Mesenchymal stem cell (in vitro differentiated cells and primary cell): ENCODE data around the gene MRTO4.

Source experiments
- DNase-seq: peaks from one replicate; pipeline ENCODE4 v3.0.0-alpha.2; 2013
- H2AFZ ChIP-seq: one replicate; pipeline ENCODE4 v1.6.1; 2013; ENCODE audit warnings: low read depth, mild to moderate bottlenecking, control low read depth, inconsistent platforms, low read length, moderate library complexity
- H2AK5ac ChIP-seq: 2 replicates; pipeline ENCODE4 v1.6.1; 2013; ENCODE audit warnings: low read length, moderate library complexity, mild to moderate bottlenecking, inconsistent platforms; ENCODE audit not compliant: severe bottlenecking
- H2BK120ac ChIP-seq: one replicate; pipeline ENCODE4 v1.6.1; 2013; ENCODE audit warnings: low read depth, mild to moderate bottlenecking, inconsistent platforms, low read length, moderate library complexity
- H2BK12ac ChIP-seq, 2 experiments: one replicate each; pipeline ENCODE4 v1.6.1; 2013; ENCODE audit warnings: inconsistent platforms in 2 of 2, low read length in 2 of 2, mild to moderate bottlenecking in 2 of 2, moderate library complexity in 2 of 2, control low read depth in 1 of 2
- H2BK15ac ChIP-seq: one replicate; pipeline ENCODE4 v1.6.1; 2013; ENCODE audit warnings: mild to moderate bottlenecking, low read depth, inconsistent platforms; ENCODE audit not compliant: poor library complexity, severe bottlenecking
- H2BK5ac ChIP-seq: 2 replicates; pipeline ENCODE4 v1.6.1; 2013; ENCODE audit warnings: low read depth, mild to moderate bottlenecking, low read length, control low read depth, inconsistent platforms; ENCODE audit not compliant: poor library complexity, severe bottlenecking
- H3K14ac ChIP-seq, 2 experiments: one replicate each; pipeline ENCODE4 v1.6.1; 2013; ENCODE audit warnings: inconsistent platforms in 2 of 2, low read length in 2 of 2, control low read depth in 1 of 2, mild to moderate bottlenecking in 1 of 2, moderate library complexity in 1 of 2
- H3K18ac ChIP-seq, 2 experiments: one replicate each; pipeline ENCODE4 v1.6.1; 2013; ENCODE audit warnings: inconsistent platforms in 2 of 2, low read length in 2 of 2, control low read depth in 1 of 2, low read depth in 1 of 2, mild to moderate bottlenecking in 1 of 2
- H3K23ac ChIP-seq, 2 experiments: one replicate each; pipeline ENCODE4 v1.6.1; 2013; ENCODE audit warnings: inconsistent platforms in 2 of 2, low read length in 2 of 2, mild to moderate bottlenecking in 2 of 2, moderate library complexity in 2 of 2, control low read depth in 1 of 2
- H3K27ac ChIP-seq: 2 replicates; pipeline ENCODE4 v1.5.1; 2013; ENCODE audit warnings: mild to moderate bottlenecking, moderate library complexity, low read length, control low read depth, inconsistent platforms; ENCODE audit not compliant: poor library complexity, severe bottlenecking
- H3K27me3 ChIP-seq, 2 experiments: 2 replicates each; pipeline versions ENCODE4 v1.6.1 to v1.7.0; 2013; ENCODE audit warnings: low read length in 2 of 2, mild to moderate bottlenecking in 2 of 2, moderate library complexity in 2 of 2, control low read depth in 1 of 2, inconsistent platforms in 1 of 2; ENCODE audit not compliant: control insufficient read depth in 1 of 2, insufficient read depth in 1 of 2
- H3K36me3 ChIP-seq, 2 experiments: 2 replicates each; pipeline versions ENCODE4 v1.6.1 to v1.7.0; 2013; ENCODE audit warnings: low read length in 2 of 2, control low read depth in 1 of 2, inconsistent platforms in 1 of 2, low read depth in 1 of 2, mild to moderate bottlenecking in 1 of 2; ENCODE audit not compliant: insufficient read depth in 2 of 2, control insufficient read depth in 1 of 2
- H3K4ac ChIP-seq, 2 experiments: one replicate each; pipeline ENCODE4 v1.6.1; 2013; ENCODE audit warnings: inconsistent platforms in 2 of 2, low read length in 2 of 2, mild to moderate bottlenecking in 2 of 2, moderate library complexity in 2 of 2, control low read depth in 1 of 2, low read depth in 1 of 2
- H3K4me1 ChIP-seq: 2 replicates; pipeline ENCODE4 v1.6.1; 2013; ENCODE audit warnings: low read depth, low read length, control low read depth; ENCODE audit not compliant: control insufficient read depth, insufficient read depth
- H3K4me2 ChIP-seq: 2 replicates; pipeline ENCODE4 v1.6.1; 2013; ENCODE audit warnings: low read length, mild to moderate bottlenecking, inconsistent platforms; ENCODE audit not compliant: poor library complexity, severe bottlenecking
- H3K4me3 ChIP-seq, 2 experiments: 2 replicates each; pipeline versions ENCODE4 v1.5.1 to v1.7.0; 2013; ENCODE audit warnings: low read length in 2 of 2, mild to moderate bottlenecking in 2 of 2, control low read depth in 1 of 2, low read depth in 1 of 2; ENCODE audit not compliant: insufficient read depth in 1 of 2
- H3K79me1 ChIP-seq: replicated peaks from 2 replicates; pipeline ENCODE4 v1.6.1; 2013; ENCODE audit warnings: mild to moderate bottlenecking, control low read depth, low read length, inconsistent platforms; ENCODE audit not compliant: poor library complexity, severe bottlenecking
- H3K9ac ChIP-seq: 2 replicates; pipeline ENCODE4 v1.7.0; 2013; ENCODE audit warnings: mild to moderate bottlenecking, low read length, moderate library complexity
- H3K9me3 ChIP-seq: 2 replicates; pipeline ENCODE4 v1.7.0; 2013; ENCODE audit warnings: mild to moderate bottlenecking, low read length; ENCODE audit not compliant: control insufficient read depth
- H4K8ac ChIP-seq: one replicate; pipeline ENCODE4 v1.6.1; 2013; ENCODE audit warnings: inconsistent platforms, mild to moderate bottlenecking, low read length, moderate library complexity
- H4K91ac ChIP-seq: one replicate; pipeline ENCODE4 v1.6.1; 2013; ENCODE audit warnings: mild to moderate bottlenecking, low read length, inconsistent platforms
- WGBS: methylation state at CpG from one replicate; pipeline ENCODE4 v1.1.7; 2013; ENCODE audit warnings: mixed read lengths; 5-methylcytosine and 5-hydroxymethylcytosine counted together

The MRTO4 gene

GRCh38 chr1:19257178-19257914 is 5.7 kb downstream of the MRTO4 start:
- no peak overlapping the region for H2BK12ac ChIP-seq
- H3K4me1 ChIP-seq: peaks cover 21% of the 10 kb centered on the region
- no peak overlapping the region for H3K4me3 ChIP-seq
- no peak for DNase-seq
- no peak overlapping the region for H2AK5ac ChIP-seq
- no peak overlapping the region for H2BK120ac ChIP-seq
- H3K9ac ChIP-seq: peak overlapping the region; percentile 14
- H3K4me2 ChIP-seq: no peak overlapping the region
- H3K23ac ChIP-seq: no peak overlapping the region
- WGBS: 86% methylated on average over 15 of the region's 15 CpGs
- peaks cover 28% of the 10 kb centered on the region for H3K79me1 ChIP-seq
- H2BK15ac ChIP-seq: no peak overlapping the region
- H3K27me3 ChIP-seq: no peaks in the 10 kb centered on the region
- peaks cover 54 to 58% of the 10 kb centered on the region in 2 experiments for H3K36me3 ChIP-seq
- H3K4ac ChIP-seq: no peak overlapping the region
- H2BK5ac ChIP-seq: no peak overlapping the region
- H3K9me3 ChIP-seq: no peaks in the 10 kb centered on the region
- H4K91ac ChIP-seq: no peak overlapping the region
- H2AFZ ChIP-seq: no peak overlapping the region
- no peak overlapping the region for H3K18ac ChIP-seq
- H3K27ac ChIP-seq: no peak overlapping the region
- H4K8ac ChIP-seq: no peak overlapping the region
- H3K14ac ChIP-seq: no peak overlapping the region

- peaks cover 28% of the 10 kb centered on the region for H3K79me1 ChIP-seq
- no peak overlapping the region for H2AK5ac ChIP-seq
- peaks cover 14% of the 10 kb centered on the region for H3K4me1 ChIP-seq
- no peak overlapping the region for H3K18ac ChIP-seq
- no peak for DNase-seq
- 97% methylated on average over 8 of the region's 10 CpGs for WGBS
- no peak overlapping the region for H2BK12ac ChIP-seq
- H3K14ac ChIP-seq: no peak overlapping the region
- no peak overlapping the region for H3K27ac ChIP-seq
- H3K36me3 ChIP-seq: peaks cover 54 to 58% of the 10 kb centered on the region in 2 experiments
- no peaks in the 10 kb centered on the region for H3K27me3 ChIP-seq
- no peak overlapping the region for H2BK120ac ChIP-seq
- H3K4me3 ChIP-seq: no peak overlapping the region
- H3K9ac ChIP-seq: no peak overlapping the region
- no peak overlapping the region for H2AFZ ChIP-seq
- H3K4me2 ChIP-seq: no peak overlapping the region
- no peak overlapping the region for H3K4ac ChIP-seq
- no peak overlapping the region for H2BK15ac ChIP-seq
- no peak overlapping the region for H4K8ac ChIP-seq
- no peaks in the 10 kb centered on the region for H3K9me3 ChIP-seq
- no peak overlapping the region for H3K23ac ChIP-seq
- H2BK5ac ChIP-seq: no peak overlapping the region
- no peak overlapping the region for H4K91ac ChIP-seq
Measured at GRCh38 chr1:19258353-19258752, 6.7 kb downstream of the MRTO4 start.

GRCh38 chr1:19260211-19261138 is 8.9 kb downstream of the MRTO4 start:
- Histone ChIP-seq H3K4me2 (no peak overlapping the region), H4K91ac (no peak overlapping the region), H3K9me3 (no peaks in the 10 kb centered on the region), H3K14ac (no peak overlapping the region), H3K36me3 (peaks cover 47 to 53% of the 10 kb centered on the region in 2 experiments), H2BK120ac (no peak overlapping the region), H3K27me3 (no peaks in the 10 kb centered on the region), H3K18ac (no peak overlapping the region), H3K9ac (peak overlapping the region; percentile 56), H3K23ac (no peak overlapping the region), H3K79me1 (peaks cover 22% of the 10 kb centered on the region), H2BK12ac (no peak overlapping the region), H3K4ac (no peak overlapping the region), H3K4me3 (peak overlapping the region in 1 of 2 experiments; percentile 14), H2AK5ac (no peak overlapping the region), H2AFZ (no peak overlapping the region), H2BK5ac (no peak overlapping the region), H3K27ac (peak overlapping the region; percentile 63), H2BK15ac (no peak overlapping the region), H3K4me1 (peaks cover 7% of the 10 kb centered on the region), H4K8ac (no peak overlapping the region)
- 84% methylated on average over 20 of the region's 21 CpGs for WGBS
- peak; percentile 62 for DNase-seq

- no peak for DNase-seq
- H3K79me1 ChIP-seq: peaks cover 8% of the 10 kb centered on the region
- H2AK5ac ChIP-seq: no peak overlapping the region
- H2AFZ ChIP-seq: no peak overlapping the region
- H4K91ac ChIP-seq: no peak overlapping the region
- peaks cover 37 to 38% of the 10 kb centered on the region in 2 experiments for H3K36me3 ChIP-seq
- H3K4me1 ChIP-seq: peaks cover 7% of the 10 kb centered on the region
- no peak overlapping the region for H2BK5ac ChIP-seq
- H3K9ac ChIP-seq: no peak overlapping the region
- H2BK12ac ChIP-seq: no peak overlapping the region
- no peak overlapping the region for H3K18ac ChIP-seq
- H3K9me3 ChIP-seq: no peaks in the 10 kb centered on the region
- 97% methylated on average over 5 of the region's 5 CpGs for WGBS
- no peak overlapping the region for H3K14ac ChIP-seq
- H4K8ac ChIP-seq: no peak overlapping the region
- no peaks in the 10 kb centered on the region for H3K27me3 ChIP-seq
- H3K4ac ChIP-seq: no peak overlapping the region
- no peak overlapping the region for H3K4me3 ChIP-seq
- no peak overlapping the region for H3K23ac ChIP-seq
- H2BK15ac ChIP-seq: no peak overlapping the region
- no peak overlapping the region for H2BK120ac ChIP-seq
- H3K4me2 ChIP-seq: no peak overlapping the region
- H3K27ac ChIP-seq: no peak overlapping the region
Measured at GRCh38 chr1:19262047-19262446, 10.4 kb downstream of the MRTO4 start.
